Measurements from ENCODE around the gene ATP9B. TPM values are rescaled to one million over a fixed set of nuclear protein-coding genes. Genes with fewer than 3 reads are reported as not detected.

The ATP9B gene
- total and polyA plus RNA-seq, 3 donors from 2014 or later = 32.4 to 113 (median 78.2) TPM

GRCh38 chr18:79173742-79174141, 104.5 kb downstream of the ATP9B start:
- intact Hi-C loops (cut with DNase I; ENCODE audit: low total_unique reads) = no loop called here
- TF ChIP-seq POLR2A (IDR thresholded peaks at IDR 0.05) (no peak), CTCF (IDR thresholded peaks at IDR 0.05) (no peak)

GRCh38 chr18:79178113-79178531, 108.9 kb downstream of the ATP9B start:
- 86 to 92% methylated on average over 10 of the region's 10 CpGs for WGBS, 2 donors
- Histone ChIP-seq H3K4me3 (no peak overlapping the region), H3K9me3 (no peaks in the 10 kb centered on the region), H3K36me3 (ENCODE audit: low read depth, missing control alignments) (no peaks in the 10 kb centered on the region), H3K27ac (no peak overlapping the region), H3K27me3 (no peaks in the 10 kb centered on the region), H3K4me1 (no peaks in the 10 kb centered on the region)
- TF ChIP-seq POLR2A (IDR thresholded peaks at IDR 0.05) = no peak
- no peak for TF ChIP-seq CTCF (IDR thresholded peaks at IDR 0.05)
- DNase-seq = no peak
- intact Hi-C loops (cut with DNase I; ENCODE audit: low total_unique reads) = no loop called here

More at GRCh38 chr18:79173742-79174141, 104.5 kb downstream of the ATP9B start:
- Histone ChIP-seq H3K27me3 (no peaks in the 10 kb centered on the region), H3K36me3 (ENCODE audit: low read depth, missing control alignments) (no peaks in the 10 kb centered on the region), H3K9me3 (no peaks in the 10 kb centered on the region), H3K27ac (no peak overlapping the region), H3K4me1 (no peaks in the 10 kb centered on the region), H3K4me3 (no peak overlapping the region)
- DNase-seq = no peak
- 80 to 90% methylated on average over 2 of the region's 2 CpGs for WGBS, 2 donors

GRCh38 chr18:79182047-79182713, 113.0 kb downstream of the ATP9B start:
- no peaks in the 10 kb centered on the region for H3K27me3 ChIP-seq
- no peak for DNase-seq
- TF ChIP-seq CTCF (IDR thresholded peaks at IDR 0.05) (no peak), POLR2A (IDR thresholded peaks at IDR 0.05) (no peak)
- 91 to 95% methylated on average over 3 of the region's 3 CpGs for WGBS, 2 donors
- intact Hi-C loops (cut with DNase I; ENCODE audit: low total_unique reads) = no loop called here
- H3K4me3 ChIP-seq = no peak overlapping the region
- no peak overlapping the region for H3K27ac ChIP-seq
- no peaks in the 10 kb centered on the region for H3K4me1 ChIP-seq
- no peaks in the 10 kb centered on the region for H3K9me3 ChIP-seq
- no peaks in the 10 kb centered on the region for H3K36me3 ChIP-seq (ENCODE audit: low read depth, missing control alignments)

GRCh38 chr18:79185648-79186047, 116.5 kb downstream of the ATP9B start:
- H3K4me3 ChIP-seq = no peak overlapping the region
- WGBS, 2 donors = 94 to 98% methylated on average over 3 of the region's 3 CpGs
- intact Hi-C loops (cut with DNase I; ENCODE audit: low total_unique reads) = no loop called here

More at GRCh38 chr18:79185648-79186047, 116.5 kb downstream of the ATP9B start:
- Histone ChIP-seq H3K36me3 (ENCODE audit: low read depth, missing control alignments) (no peaks in the 10 kb centered on the region), H3K27me3 (no peaks in the 10 kb centered on the region), H3K27ac (no peak overlapping the region), H3K4me1 (peaks cover 3% of the 10 kb centered on the region), H3K9me3 (no peaks in the 10 kb centered on the region)
- TF ChIP-seq POLR2A (IDR thresholded peaks at IDR 0.05) = no peak
- no peak for TF ChIP-seq CTCF (IDR thresholded peaks at IDR 0.05)
- no peak for DNase-seq
